GM12891 (cell line): ENCODE data around the gene APOL4.
A peak's percentile ranks its signal among the peaks of the same experiment; 100 is the strongest.

Experiments used
- DNase-seq: peaks from one replicate; pipeline ENCODE4 v3.0.0; 2011; ENCODE audit warnings: low spot score; ENCODE audit not compliant: insufficient read length
- FAIRE-seq: peaks from 2 replicates; lab custom pipeline; 2011; peaks lifted over from hg19 to GRCh38; lab: Jason Lieb, UNC
- PAX5 ChIP-seq: IDR thresholded peaks from 2 replicates; pipeline ENCODE4 v1.6.1; 2011; ENCODE audit warnings: low read length, moderate library complexity, mild to moderate bottlenecking; ENCODE audit not compliant: insufficient read depth, severe bottlenecking
- POLR2A ChIP-seq: IDR thresholded peaks from 2 replicates; pipeline ENCODE4 v1.6.1; 2011; ENCODE audit warnings: low read depth, low read length, control low read depth
- POLR2AphosphoS5 ChIP-seq: IDR thresholded peaks from 2 replicates; pipeline ENCODE4 v1.6.1; 2011; ENCODE audit warnings: low read depth, low read length, control low read depth
- POU2F2 ChIP-seq: IDR thresholded peaks from 2 replicates; pipeline ENCODE4 v1.6.1; 2011; ENCODE audit warnings: low read depth, mild to moderate bottlenecking, control low read depth, low read length, moderate library complexity
- SPI1 ChIP-seq: IDR thresholded peaks from 2 replicates; pipeline ENCODE4 v1.6.1; 2011; ENCODE audit warnings: low read depth, low read length, control low read depth
- TAF1 ChIP-seq: IDR thresholded peaks from 2 replicates; pipeline ENCODE4 v1.6.1; 2011; ENCODE audit warnings: low read depth, low read length, control low read depth

Gene APOL4

DNA sequence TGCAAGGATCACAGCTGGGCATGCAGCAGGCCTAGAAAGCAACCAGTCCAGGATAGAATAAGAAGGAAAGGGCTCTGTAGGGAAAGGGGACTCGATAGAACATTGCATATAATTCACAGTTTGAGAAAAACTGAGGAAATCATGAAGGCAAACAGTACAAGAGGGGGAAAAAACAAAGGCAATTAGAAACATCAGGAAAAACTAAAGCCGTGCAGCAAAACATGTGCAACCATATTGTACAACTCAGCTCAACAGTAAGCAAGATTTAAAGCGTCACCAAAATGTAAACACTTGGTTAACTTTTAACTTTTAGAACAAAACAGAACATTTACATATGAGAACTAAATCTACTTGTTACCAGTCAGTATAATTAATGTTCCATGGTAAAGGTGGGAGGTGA is 49.5 kb downstream of the APOL4 start:
- no peak for TF ChIP-seq POU2F2
- no peak for TF ChIP-seq SPI1
- FAIRE-seq, result no peak
- DNase-seq, result no peak

DNA sequence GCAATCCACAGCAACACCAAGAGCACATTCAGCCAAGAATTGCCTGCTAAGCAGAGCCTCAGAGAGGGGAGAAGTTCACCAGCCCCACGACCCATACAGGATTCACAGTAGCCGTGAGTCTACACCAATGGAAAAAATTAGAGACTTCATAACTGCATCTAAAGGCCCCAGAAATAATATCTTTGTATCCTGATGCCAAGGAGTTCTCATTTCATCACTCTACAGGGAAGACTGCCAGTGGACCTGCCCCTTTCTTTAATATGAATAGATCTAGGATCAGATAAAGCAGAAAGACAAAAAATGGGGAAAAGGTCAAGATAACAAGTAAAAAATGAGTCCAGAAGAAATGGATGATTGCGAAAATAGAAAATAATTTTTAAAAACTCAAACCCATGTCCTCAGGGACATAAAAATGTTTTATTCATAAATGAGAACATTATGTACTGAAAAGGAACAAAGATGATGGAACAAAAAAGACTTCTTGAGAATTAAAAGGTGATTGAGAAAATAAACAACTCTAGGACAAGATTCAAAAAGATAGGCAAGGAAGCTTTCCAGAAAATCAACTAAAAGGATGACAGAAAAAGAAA is 50.5 kb downstream of the APOL4 start:
- TF ChIP-seq POU2F2 (no peak), TAF1 (no peak), POLR2A (no peak), PAX5 (no peak), SPI1 (no peak), POLR2AphosphoS5 (no peak)
- no peak for DNase-seq
- no peak for FAIRE-seq

GRCh38 chr22:36149441-36149840 is 52.2 kb downstream of the APOL4 start:
- FAIRE-seq (no peak), DNase-seq (no peak)
- TF ChIP-seq POLR2AphosphoS5 (no peak), POLR2A (no peak), POU2F2 (no peak), SPI1 (no peak), TAF1 (no peak), PAX5 (no peak)

DNA sequence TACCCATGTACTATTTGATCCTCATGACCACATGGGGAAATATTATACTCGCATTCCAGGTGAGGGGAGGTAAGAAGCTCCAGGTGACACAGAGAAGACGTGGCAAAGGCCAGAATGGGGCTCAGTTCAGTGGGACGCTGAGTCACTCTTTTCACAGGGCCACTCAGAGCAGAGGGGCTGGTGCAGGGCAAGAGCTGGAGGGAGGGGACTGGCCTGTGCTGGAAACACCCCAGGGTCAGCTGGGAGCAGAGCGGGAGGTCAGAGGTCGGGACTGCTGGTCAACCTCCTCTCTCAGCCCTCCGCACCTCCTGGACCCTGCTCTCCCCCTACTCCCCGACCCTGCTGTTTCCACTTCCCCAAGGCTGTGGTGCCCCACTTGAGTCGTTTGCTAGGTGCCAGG is 53.2 kb downstream of the APOL4 start:
- TF ChIP-seq TAF1 (no peak), POLR2AphosphoS5 (no peak), SPI1 (no peak), POLR2A (no peak), PAX5 (no peak), POU2F2 (no peak)
- no peak for FAIRE-seq
- no peak for DNase-seq

DNA sequence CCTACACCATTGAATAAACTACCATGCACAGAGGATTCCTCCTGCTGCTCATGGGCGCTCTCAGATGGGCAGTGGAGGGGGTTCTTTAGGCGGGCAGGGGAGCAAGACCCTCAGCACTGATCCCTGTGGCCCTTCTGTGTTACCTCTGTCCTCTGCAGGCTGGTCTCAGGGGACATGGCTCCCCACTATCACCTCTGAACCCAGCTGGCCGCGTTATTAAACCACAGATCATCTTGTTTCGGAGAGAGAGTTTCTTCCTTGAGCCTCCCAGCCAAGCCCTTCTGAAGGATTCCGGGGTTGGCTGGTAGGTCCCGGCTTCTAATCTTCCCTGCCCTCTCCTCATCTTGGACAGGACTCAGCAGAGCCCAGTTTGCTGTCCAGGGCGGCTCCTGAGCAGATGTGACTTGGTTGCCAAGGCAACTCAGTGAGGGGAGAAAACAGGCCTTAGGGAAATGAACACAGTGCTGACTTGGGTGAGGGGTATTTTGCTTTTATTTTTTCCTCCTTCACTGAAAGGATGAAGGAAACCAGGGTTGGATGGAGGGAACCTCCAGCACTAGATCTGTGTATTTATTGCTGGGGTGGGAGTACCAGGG is 54.3 kb downstream of the APOL4 start:
- no peak for FAIRE-seq
- no peak for DNase-seq
- TF ChIP-seq POLR2A (no peak), POLR2AphosphoS5 (no peak), TAF1 (no peak), PAX5 (no peak), POU2F2 (no peak), SPI1 (no peak)

DNA sequence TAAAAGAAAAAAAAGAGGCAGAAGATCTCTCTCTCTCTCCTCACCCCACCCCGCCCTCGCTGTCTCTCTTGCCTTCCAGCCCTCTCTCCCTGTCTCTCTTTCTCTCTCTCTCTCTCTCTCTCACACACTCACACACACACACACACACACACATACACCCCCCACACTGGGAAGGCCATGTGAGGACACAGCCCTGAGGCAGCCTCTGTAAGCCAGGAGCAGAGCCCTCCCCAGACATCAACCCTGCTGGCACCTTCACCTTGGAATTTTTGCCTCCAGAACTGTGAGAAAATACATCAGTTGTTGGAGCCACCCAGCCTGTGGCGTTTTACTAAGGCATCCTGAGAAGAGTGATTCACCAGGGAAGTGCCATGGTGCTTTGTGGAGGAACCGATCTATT is 55.7 kb downstream of the APOL4 start:
- TF ChIP-seq POLR2A (no peak), PAX5 (no peak), SPI1 (no peak), TAF1 (no peak), POLR2AphosphoS5 (no peak), POU2F2 (no peak)
- no peak for DNase-seq
- FAIRE-seq, result no peak

- no peak for DNase-seq
- TF ChIP-seq SPI1, result 0 out of 2 replicates have a peak, but pooled peaks have one; percentile 10
- TF ChIP-seq POU2F2, result no peak
- FAIRE-seq, result peak; percentile 94
Measured at GRCh38 chr22:36144886-36145541, 56.6 kb downstream of the APOL4 start.

GRCh38 chr22:36143956-36144355 is 57.7 kb downstream of the APOL4 start:
- FAIRE-seq, result no peak
- TF ChIP-seq POU2F2 (no peak), POLR2A (no peak), SPI1 (no peak), TAF1 (no peak), POLR2AphosphoS5 (no peak), PAX5 (no peak)
- DNase-seq, result no peak

DNA sequence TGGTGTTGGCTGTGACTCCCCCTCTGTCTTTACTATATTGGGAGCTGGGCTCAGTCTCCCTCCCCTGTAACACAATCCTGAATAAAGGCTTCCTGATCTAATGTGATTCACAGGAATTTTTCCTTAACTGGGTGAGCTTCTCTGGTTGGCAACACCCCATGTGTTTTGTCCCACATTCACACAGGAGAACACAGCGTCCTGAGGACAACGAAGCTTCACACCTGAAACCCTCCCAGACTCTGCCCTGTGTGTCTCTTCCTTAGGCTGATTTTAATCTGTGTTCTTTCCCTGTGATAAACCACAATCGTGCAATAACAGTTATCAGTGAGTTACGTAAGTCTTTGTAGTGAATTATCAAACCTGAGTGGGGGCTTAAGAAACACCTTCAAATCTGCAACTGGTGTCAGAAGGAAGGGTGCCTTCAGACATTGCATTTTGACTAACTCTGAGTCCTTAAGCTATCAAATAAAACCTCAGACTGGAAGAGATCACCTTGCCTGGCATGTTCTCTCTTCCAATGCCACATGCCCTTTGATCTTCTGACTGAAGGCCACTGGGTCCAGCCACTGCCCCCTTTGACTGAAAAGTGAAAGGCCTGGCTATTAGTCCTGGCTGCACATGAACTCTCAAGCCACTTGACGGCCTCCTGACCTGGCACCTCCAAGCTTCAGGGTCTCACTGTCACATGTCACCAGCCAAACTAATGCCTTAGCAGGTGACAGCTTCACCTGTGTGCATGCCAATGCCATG is 58.4 kb downstream of the APOL4 start:
- TF ChIP-seq PAX5, result no peak
- no peak for TF ChIP-seq TAF1
- no peak for TF ChIP-seq POU2F2
- TF ChIP-seq SPI1, result no peak
- no peak for TF ChIP-seq POLR2A
- TF ChIP-seq POLR2AphosphoS5, result no peak
- FAIRE-seq, result no peak

GRCh38 chr22:36141481-36141880 is 60.1 kb downstream of the APOL4 start:
- TF ChIP-seq POLR2A, result no peak
- no peak for TF ChIP-seq SPI1
- DNase-seq, result no peak
- FAIRE-seq, result no peak

More for the DNA sequence above, 58.4 kb downstream of the APOL4 start:
- no peak for DNase-seq
